K562 (cell line): ENCODE data around the gene GOLGA2. TPM values are rescaled to one million over a fixed set of nuclear protein-coding genes. Genes with fewer than 3 reads are reported as not detected.

ENCODE experiments used
- ATF1 ChIP-seq, 2 experiments: fragments of 450-650 bp in 1 of 2; IDR thresholded peaks; 2 replicates each; pipeline ENCODE4 v1.6.1; 2016; ENCODE audit warnings: missing compliant biosample characterization in 1 of 2, missing genetic modification characterization in 1 of 2
- BRF1 ChIP-seq: IDR thresholded peaks from 3 replicates; pipeline ENCODE4 v1.6.1; 2011; ENCODE audit warnings: borderline replicate concordance, mild to moderate bottlenecking; ENCODE audit not compliant: insufficient read length; ENCODE audit errors: extremely low read depth
- CBFA2T3 ChIP-seq: fragments of 450-650 bp; IDR thresholded peaks from 2 replicates; pipeline ENCODE4 v1.6.1; 2017
- COPS2 ChIP-seq: fragments of 450-650 bp; conservative IDR thresholded peaks from 2 replicates; pipeline ENCODE4 v1.6.1; 2016; ENCODE audit warnings: mild to moderate bottlenecking, moderate library complexity
- ESRRB ChIP-seq: fragments of 250-450 bp; sonication (Bioruptor Pico); IDR thresholded peaks from 2 replicates; pipeline ENCODE4 v1.5.0; 2020; ENCODE audit warnings: mild to moderate bottlenecking, moderate library complexity, borderline replicate concordance
- ETS2 ChIP-seq: IDR thresholded peaks from 2 replicates; pipeline ENCODE4 v1.6.1; 2016; ENCODE audit warnings: borderline replicate concordance, missing genetic modification characterization, mild to moderate bottlenecking, moderate library complexity, missing compliant biosample characterization; ENCODE audit not compliant: poor library complexity, severe bottlenecking
- EZH2 ChIP-seq: IDR thresholded peaks from 2 replicates; pipeline ENCODE4 v1.6.1; 2012; ENCODE audit warnings: low read depth, mild to moderate bottlenecking, inconsistent platforms, low read length, borderline replicate concordance
- GATAD2A ChIP-seq: fragments of 450-650 bp; IDR thresholded peaks from 2 replicates; pipeline ENCODE4 v1.6.1; 2017
- NONO ChIP-seq, 2 experiments: fragments of 200-400 bp in 1 of 2; fragments of 450-650 bp in 1 of 2; formaldehyde crosslinking in 1 of 2; IDR thresholded peaks; 2 replicates each; pipeline ENCODE4 v1.6.1; 2017; ENCODE audit warnings: low read depth in 2 of 2, mild to moderate bottlenecking in 2 of 2, moderate library complexity in 2 of 2, low read length in 1 of 2
- PHTF2 ChIP-seq: fragments of 250-450 bp; sonication (Bioruptor Pico); IDR thresholded peaks from 2 replicates; pipeline ENCODE4 v1.5.0; 2021; ENCODE audit warnings: mild to moderate bottlenecking
- RBM14 ChIP-seq: fragments of 200-400 bp; formaldehyde crosslinking; IDR thresholded peaks from 2 replicates; pipeline ENCODE4 v1.6.1; 2018; ENCODE audit warnings: low read depth, mild to moderate bottlenecking, low read length, moderate library complexity, borderline replicate concordance; ENCODE audit not compliant: insufficient read depth
- RHOXF2B ChIP-seq: fragments of 250-450 bp; sonication (Bioruptor Pico); conservative IDR thresholded peaks from 2 replicates; pipeline ENCODE4 v1.5.1; 2021
- SAP30 ChIP-seq: fragments of 200-600 bp; sonication (generic); IDR thresholded peaks from 2 replicates; pipeline ENCODE4 v1.6.1; 2012; ENCODE audit warnings: borderline replicate concordance, low read depth, mild to moderate bottlenecking, moderate library complexity, low read length, control low read depth, inconsistent platforms; ENCODE audit not compliant: insufficient read depth, poor library complexity, severe bottlenecking
- TCF7L2 ChIP-seq: fragments of 150-350 bp; IDR thresholded peaks from 2 replicates; pipeline ENCODE4 v1.6.1; 2016; ENCODE audit warnings: low read depth, mild to moderate bottlenecking, low read length, moderate library complexity
- ZNF3 ChIP-seq: fragments of 250-450 bp; sonication (Bioruptor Pico); IDR thresholded peaks from 2 replicates; pipeline ENCODE4 v1.5.0; 2021; ENCODE audit warnings: mild to moderate bottlenecking, moderate library complexity
- ZNF316 ChIP-seq: fragments of 450-650 bp; IDR thresholded peaks from 2 replicates; pipeline ENCODE4 v1.6.1; 2016
- ZNF41 ChIP-seq: fragments of 250-450 bp; sonication (Bioruptor Pico); conservative IDR thresholded peaks from 2 replicates; pipeline ENCODE4 v1.4.0; 2020; ENCODE audit warnings: mild to moderate bottlenecking
- ZNF586 ChIP-seq: fragments of 450-650 bp; formaldehyde crosslinking; conservative IDR thresholded peaks from 2 replicates; pipeline ENCODE4 v1.4.0; 2020; ENCODE audit warnings: mild to moderate bottlenecking, moderate library complexity
- polyA plus RNA-seq, 8 experiments: library from polyadenylated mRNA; depleted of rRNA in 4 of 8; stranded (reverse) in 5 of 8; unstranded in 3 of 8; fragments of >200 nt; fragmentation: Nextera tagmentation in 2 of 8; fragmentation: Illumina TruSeq in 1 of 8; extraction: Ambion mirVana in 2 of 8; extraction: Trizol in 1 of 8; gene quantifications; 2 replicates each; pipeline versions ENCODE4 v1.2.1 to v1.2.3, GENCODE V29; 2011 to 2014; ENCODE audit warnings: inconsistent platforms in 1 of 8, missing spikeins in 1 of 8
- total RNA-seq, 7 experiments: library from RNA; depleted of rRNA in 6 of 7; stranded (reverse); fragments of >200 nt in 6 of 7; fragmentation: Illumina TruSeq in 2 of 7; extraction: Trizol in 2 of 7; gene quantifications; 2 replicates each; pipeline versions ENCODE4 v1.2.1 to v1.2.3, GENCODE V29; 2011 to 2021; ENCODE audit warnings: low replicate concordance in 1 of 7
- TF ChIP-seq, protein P1 (sequence below): sonication (generic); formaldehyde crosslinking; IDR thresholded peaks from 2 replicates; pipeline ENCODE4 v1.8.0; 2022; ENCODE audit warnings: mild to moderate bottlenecking, missing genetic modification reagents
- TF ChIP-seq, protein P2 (sequence below): fragments of 450-650 bp; IDR thresholded peaks from 2 replicates; pipeline ENCODE4 v1.6.1; 2014; ENCODE audit warnings: low read depth, mild to moderate bottlenecking, moderate library complexity, borderline replicate concordance
- TF ChIP-seq, protein P3 (sequence below): fragments of 450-650 bp; conservative IDR thresholded peaks from 2 replicates; pipeline ENCODE4 v1.6.1; 2016; ENCODE audit warnings: missing genetic modification characterization, low read depth, mild to moderate bottlenecking, missing compliant biosample characterization, moderate library complexity
- TF ChIP-seq, protein P4 (sequence below), 2 experiments: fragments of 200-800 bp in 1 of 2; sonication (Bioruptor generic) in 1 of 2; sonication (generic) in 1 of 2; formaldehyde crosslinking in 1 of 2; IDR thresholded peaks in 1 of 2; conservative IDR thresholded peaks in 1 of 2; 2 replicates each; pipeline versions ENCODE4 v1.5.0 to v1.6.1; 2016 to 2020; ENCODE audit warnings: missing compliant biosample characterization in 1 of 2, missing genetic modification characterization in 1 of 2, missing genetic modification reagents in 1 of 2

The GOLGA2 gene
- total and polyA plus RNA-seq, 9 of the 15 experiments (the other 6 are each of a cell fraction or from before 2014, with no cell fraction given), result 15.7 to 138 (median 76.0) TPM

DNA sequence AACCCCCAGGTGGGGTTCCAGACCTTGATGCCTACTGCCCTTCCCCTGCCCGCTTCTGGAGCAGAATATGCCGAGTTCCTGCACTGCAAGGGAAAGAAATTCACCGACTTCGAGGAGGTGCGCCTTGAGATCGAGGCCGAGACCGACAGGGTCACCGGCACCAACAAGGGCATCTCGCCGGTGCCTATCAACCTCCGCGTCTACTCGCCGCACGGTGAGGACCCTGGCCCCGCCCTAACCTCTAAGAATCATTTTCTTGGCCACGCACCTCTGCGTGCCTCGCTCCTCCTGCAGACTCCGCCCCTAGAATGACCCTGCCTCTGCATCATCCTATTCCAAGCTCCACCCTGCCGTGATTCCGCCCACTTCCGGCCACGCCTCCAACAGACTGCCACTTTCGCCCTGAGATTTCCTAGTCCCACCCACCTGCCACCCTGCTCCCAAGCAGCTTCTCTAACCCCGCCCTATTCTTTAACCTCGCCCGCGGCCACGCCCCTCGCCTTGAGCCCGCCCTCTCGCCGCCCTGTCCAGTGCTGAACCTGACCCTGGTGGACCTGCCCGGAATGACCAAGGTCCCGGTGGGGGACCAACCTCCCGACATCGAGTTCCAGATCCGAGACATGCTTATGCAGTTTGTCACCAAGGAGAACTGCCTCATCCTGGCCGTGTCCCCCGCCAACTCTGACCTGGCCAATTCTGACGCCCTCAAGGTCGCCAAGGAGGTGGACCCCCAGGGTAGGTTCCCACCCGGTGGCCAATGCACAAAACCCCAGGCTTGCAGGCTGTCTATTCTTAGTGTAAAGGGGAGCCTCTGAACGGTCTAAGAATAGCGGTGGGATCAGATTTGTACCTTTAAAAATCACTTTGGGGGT lies 57.1 kb downstream of the GOLGA2 start (continued):
- TF ChIP-seq, protein P1, sequence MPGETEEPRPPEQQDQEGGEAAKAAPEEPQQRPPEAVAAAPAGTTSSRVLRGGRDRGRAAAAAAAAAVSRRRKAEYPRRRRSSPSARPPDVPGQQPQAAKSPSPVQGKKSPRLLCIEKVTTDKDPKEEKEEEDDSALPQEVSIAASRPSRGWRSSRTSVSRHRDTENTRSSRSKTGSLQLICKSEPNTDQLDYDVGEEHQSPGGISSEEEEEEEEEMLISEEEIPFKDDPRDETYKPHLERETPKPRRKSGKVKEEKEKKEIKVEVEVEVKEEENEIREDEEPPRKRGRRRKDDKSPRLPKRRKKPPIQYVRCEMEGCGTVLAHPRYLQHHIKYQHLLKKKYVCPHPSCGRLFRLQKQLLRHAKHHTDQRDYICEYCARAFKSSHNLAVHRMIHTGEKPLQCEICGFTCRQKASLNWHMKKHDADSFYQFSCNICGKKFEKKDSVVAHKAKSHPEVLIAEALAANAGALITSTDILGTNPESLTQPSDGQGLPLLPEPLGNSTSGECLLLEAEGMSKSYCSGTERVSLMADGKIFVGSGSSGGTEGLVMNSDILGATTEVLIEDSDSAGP (CRISPR knock-in tag), result no peak
- TF ChIP-seq COPS2 (no peak), PHTF2 (CRISPR knock-in tag) (no peak), CBFA2T3 (no peak), NONO (IDR thresholded peaks at IDR 0.05; ENCODE audit: low read depth in 2 of 2, low read length in 1 of 2) (no peak), ZNF586 (no peak), ZNF3 (CRISPR knock-in tag) (no peak), SAP30 (no peak), GATAD2A (no peak), ZNF41 (CRISPR knock-in tag) (0 out of 2 replicates have a peak, but pooled peaks have one; percentile 13), ESRRB (CRISPR knock-in tag) (no peak), RBM14 (no peak), ETS2 (tag) (no peak), EZH2 (no peak), BRF1 (no peak), TCF7L2 (no peak), ZNF316 (no peak), ATF1 (CRISPR knock-in tag; IDR thresholded peaks at IDR 0.05) (no peak), ATF1 (tag; IDR thresholded peaks at IDR 0.05) (peak; percentile 94), RHOXF2B (no peak; the same call in 1 of the 2 replicates)
- TF ChIP-seq, protein P2, sequence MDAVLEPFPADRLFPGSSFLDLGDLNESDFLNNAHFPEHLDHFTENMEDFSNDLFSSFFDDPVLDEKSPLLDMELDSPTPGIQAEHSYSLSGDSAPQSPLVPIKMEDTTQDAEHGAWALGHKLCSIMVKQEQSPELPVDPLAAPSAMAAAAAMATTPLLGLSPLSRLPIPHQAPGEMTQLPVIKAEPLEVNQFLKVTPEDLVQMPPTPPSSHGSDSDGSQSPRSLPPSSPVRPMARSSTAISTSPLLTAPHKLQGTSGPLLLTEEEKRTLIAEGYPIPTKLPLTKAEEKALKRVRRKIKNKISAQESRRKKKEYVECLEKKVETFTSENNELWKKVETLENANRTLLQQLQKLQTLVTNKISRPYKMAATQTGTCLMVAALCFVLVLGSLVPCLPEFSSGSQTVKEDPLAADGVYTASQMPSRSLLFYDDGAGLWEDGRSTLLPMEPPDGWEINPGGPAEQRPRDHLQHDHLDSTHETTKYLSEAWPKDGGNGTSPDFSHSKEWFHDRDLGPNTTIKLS, result no peak
- TF ChIP-seq, protein P3, sequence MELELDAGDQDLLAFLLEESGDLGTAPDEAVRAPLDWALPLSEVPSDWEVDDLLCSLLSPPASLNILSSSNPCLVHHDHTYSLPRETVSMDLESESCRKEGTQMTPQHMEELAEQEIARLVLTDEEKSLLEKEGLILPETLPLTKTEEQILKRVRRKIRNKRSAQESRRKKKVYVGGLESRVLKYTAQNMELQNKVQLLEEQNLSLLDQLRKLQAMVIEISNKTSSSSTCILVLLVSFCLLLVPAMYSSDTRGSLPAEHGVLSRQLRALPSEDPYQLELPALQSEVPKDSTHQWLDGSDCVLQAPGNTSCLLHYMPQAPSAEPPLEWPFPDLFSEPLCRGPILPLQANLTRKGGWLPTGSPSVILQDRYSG (tag), result no peak
- TF ChIP-seq, protein P4, sequence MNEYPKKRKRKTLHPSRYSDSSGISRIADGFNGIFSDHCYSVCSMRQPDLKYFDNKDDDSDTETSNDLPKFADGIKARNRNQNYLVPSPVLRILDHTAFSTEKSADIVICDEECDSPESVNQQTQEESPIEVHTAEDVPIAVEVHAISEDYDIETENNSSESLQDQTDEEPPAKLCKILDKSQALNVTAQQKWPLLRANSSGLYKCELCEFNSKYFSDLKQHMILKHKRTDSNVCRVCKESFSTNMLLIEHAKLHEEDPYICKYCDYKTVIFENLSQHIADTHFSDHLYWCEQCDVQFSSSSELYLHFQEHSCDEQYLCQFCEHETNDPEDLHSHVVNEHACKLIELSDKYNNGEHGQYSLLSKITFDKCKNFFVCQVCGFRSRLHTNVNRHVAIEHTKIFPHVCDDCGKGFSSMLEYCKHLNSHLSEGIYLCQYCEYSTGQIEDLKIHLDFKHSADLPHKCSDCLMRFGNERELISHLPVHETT (CRISPR knock-in tag; conservative IDR thresholded peaks at IDR 0.05 in 1 of 2, IDR thresholded peaks at IDR 0.05 in 1 of 2), result no peak
